ENCODE measurements around the gene TUB. TPM values are rescaled to one million over a fixed set of nuclear protein-coding genes. Genes with fewer than 3 reads are reported as not detected.

Gene TUB
- total RNA-seq, 1 donor from 2014 or later: 83.2 TPM

DNA sequence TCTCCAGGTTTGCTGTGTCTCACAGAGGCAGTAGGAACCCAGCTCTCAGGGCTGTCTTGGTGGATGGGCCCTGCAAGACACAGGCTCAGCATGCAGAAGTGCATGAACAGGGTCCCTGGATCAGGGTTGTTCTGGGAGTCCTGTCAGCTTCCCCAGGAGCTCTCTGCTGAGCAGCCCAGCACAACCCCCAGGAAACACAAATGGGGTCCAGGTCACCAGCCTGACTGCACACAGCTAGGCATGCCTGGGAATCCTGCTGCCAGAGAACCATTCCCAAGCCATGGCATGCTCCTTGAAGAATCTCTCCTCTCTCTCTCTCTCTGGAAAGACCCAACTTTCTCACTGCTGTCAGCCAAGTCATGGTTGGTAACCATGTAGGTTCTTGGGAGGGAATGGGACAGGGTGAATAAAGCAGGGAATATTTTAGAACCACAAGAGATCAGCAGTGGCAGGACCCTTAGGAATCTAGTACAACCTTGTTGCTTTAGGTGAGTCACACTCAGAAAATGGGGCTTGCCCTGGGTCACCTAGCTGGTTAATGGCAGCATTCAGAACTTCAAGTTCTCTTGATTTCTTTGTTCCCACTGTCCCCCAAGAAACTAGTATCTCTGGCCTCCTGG, 21.4 kb downstream of the TUB start:
- no peak for FAIRE-seq
- DNase-seq (ENCODE audit: low spot score in 2 of 2): no peak

- DNase-seq (ENCODE audit: low spot score in 2 of 2) (no peak), FAIRE-seq (no peak)
Measured at GRCh38 chr11:8102965-8103364, 22.0 kb downstream of the TUB start.

- DNase-seq (ENCODE audit: low spot score in 2 of 2) (no peak), FAIRE-seq (no peak)
Measured at GRCh38 chr11:8103909-8104308, 22.9 kb downstream of the TUB start.

DNA sequence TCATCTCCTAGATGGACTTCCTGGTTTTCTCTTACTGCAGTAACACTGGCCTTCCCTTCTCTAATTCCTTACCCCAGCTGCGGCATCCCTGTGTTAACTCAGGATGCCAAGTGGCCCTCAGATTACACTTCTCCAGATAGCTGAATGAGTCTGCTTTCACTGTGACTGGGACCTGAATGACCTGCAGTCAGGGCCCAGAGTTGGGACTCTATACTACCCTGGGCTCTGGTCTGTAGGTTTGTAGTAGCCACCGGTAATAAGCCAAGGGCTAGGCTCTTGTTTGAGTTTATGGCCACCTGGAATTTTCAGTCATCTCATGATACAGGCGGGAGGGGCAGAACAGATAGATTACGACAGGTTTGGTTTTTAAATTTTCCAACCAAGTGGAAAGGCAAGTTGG, 24.1 kb downstream of the TUB start:
- FAIRE-seq (no peak), DNase-seq (ENCODE audit: low spot score in 2 of 2) (no peak)

- FAIRE-seq (no peak), DNase-seq (ENCODE audit: low spot score in 2 of 2) (no peak)
Measured at GRCh38 chr11:8105666-8106065, 24.7 kb downstream of the TUB start.

GRCh38 chr11:8106679-8107078, 25.7 kb downstream of the TUB start:
- no peak for FAIRE-seq
- DNase-seq (ENCODE audit: low spot score in 2 of 2): no peak

GRCh38 chr11:8107642-8108041, 26.6 kb downstream of the TUB start:
- no peak for DNase-seq (ENCODE audit: low spot score in 2 of 2)
- FAIRE-seq: no peak

DNA sequence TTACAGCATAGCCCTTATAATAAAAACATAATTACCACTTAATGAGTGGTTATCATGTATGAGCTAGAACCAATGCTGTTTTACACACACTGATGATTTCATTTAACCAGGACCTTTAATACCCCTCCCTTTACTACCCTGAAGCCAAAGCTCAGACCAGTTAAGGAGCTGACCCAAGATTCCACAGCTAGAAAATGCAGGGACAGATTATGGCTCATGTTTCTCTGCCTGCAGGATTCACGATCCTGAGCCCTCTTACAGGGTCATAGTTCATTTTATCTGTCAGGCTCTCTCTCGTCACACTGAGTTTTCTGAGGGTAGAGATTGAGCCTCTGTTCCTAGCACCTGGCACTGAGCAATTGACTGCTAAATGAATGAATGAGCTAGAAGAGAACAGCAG, 27.4 kb downstream of the TUB start:
- DNase-seq (ENCODE audit: low spot score in 2 of 2) (no peak), FAIRE-seq (no peak)

- DNase-seq (ENCODE audit: low spot score in 2 of 2): no peak
- FAIRE-seq: no peak
Measured at GRCh38 chr11:8109675-8110074, 28.7 kb downstream of the TUB start.

DNA sequence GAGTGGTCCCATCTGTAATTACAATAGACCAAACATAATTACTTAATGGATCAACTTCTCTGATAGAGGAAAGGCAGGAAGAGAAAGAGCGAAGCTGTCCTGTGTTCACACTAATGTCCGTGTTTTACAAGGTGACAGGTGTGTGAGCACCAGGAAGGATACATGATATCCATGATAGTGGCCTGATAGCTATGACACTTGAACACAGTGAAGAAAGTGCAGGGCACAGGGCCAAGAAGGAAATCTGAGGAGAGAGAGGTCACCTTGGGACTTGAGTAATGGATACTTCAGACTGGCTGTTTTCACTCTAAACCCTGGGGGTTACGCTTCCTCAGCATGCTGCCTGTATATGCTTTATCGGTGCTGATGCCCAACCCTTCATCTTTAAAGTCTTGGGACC, 29.4 kb downstream of the TUB start:
- no peak for FAIRE-seq

GRCh38 chr11:8111636-8112035, 30.6 kb downstream of the TUB start:
- no peak for DNase-seq (ENCODE audit: low spot score in 2 of 2)

More for the DNA sequence above, 29.4 kb downstream of the TUB start:
- no peak for DNase-seq (ENCODE audit: low spot score in 2 of 2)

DNA sequence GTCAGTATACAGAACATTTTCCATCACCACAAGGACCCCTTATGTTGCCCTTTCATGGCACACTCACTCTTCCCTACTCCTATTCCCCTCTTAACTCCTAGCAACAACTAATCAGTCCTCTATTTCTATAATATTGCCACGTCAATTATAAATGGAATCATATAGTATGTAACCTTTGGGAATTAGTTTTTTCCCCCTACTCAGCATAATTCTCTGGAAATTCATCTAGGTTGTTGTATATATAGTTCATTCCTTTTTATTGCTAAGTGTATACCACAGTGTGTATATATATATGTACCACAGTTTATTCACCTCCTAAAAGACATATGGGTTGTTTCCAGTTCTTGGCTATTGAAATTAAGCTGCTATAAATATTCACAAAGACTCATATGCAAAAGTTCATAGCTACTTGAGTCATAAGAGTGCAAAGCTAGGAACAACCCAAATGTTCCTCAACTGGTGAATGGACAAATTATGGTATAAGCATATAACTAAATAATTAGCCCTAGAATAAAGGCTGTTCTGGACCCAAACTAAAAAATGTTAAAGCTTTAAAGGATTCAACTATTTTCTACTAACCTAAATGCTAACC, 41.3 kb downstream of the TUB start:
- no peak for DNase-seq (ENCODE audit: low spot score in 2 of 2)
- no peak for FAIRE-seq

More at GRCh38 chr11:8111636-8112035, 30.6 kb downstream of the TUB start:
- no peak for FAIRE-seq

GRCh38 chr11:8126649-8127289, 45.8 kb downstream of the TUB start:
- FAIRE-seq: no peak
- DNase-seq (ENCODE audit: low spot score in 2 of 2): no peak

DNA sequence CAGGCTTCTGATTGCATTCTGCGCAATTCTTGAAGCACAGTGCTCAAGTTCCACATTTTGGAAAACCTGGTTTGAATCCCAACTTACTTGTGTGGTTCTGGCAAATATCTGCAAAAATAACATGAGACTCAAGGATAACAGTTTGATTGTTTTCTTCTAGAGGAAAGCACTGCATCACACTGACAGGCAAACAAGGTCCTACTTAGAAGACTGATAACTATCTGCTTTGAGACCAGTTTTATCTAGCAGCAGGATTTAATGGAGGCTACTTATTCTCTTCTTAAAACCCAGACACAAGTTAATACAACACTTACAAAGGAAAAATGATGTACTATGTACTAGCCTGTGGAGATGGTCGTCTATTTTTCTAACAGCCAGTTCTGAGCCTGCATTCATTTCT, 46.4 kb downstream of the TUB start:
- no peak for FAIRE-seq
- DNase-seq (ENCODE audit: low spot score in 2 of 2): no peak

GRCh38 chr11:8138526-8138925, 57.5 kb downstream of the TUB start:
- no peak for FAIRE-seq
- DNase-seq (ENCODE audit: low spot score in 2 of 2): no peak

DNA sequence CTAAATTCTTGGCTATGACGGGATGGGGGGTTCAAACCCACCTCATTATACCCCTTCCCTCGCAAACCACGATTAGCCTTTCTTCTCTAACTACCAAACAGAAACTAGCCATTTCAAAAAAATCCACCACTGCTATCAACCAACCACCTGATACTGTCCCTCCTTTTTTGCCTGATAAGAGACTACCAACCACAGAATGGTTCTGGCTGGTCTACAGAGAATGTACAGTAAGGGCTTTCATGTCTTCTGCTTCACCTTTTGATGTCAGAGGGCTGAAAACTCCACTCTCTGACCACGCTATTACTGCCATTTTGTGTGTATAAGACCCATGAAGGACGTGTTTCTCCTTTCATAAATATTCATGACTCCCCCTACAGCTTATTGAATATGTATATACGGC, 68.7 kb downstream of the TUB start:
- FAIRE-seq (no peak), DNase-seq (ENCODE audit: low spot score in 2 of 2) (no peak)

Other genes starting within 250 kb of the TUB start
- not detected for gene OR10A6, start 149.9 kb upstream of the TUB start, total RNA-seq
- not detected for gene OR10A3, start 139.5 kb upstream of the TUB start, total RNA-seq
- not detected for gene NLRP10, start 115.8 kb upstream of the TUB start, total RNA-seq
- 159 TPM for gene EIF3F, start 93.9 kb upstream of the TUB start, total RNA-seq
- 42.4 TPM for gene RIC3, start 87.8 kb downstream of the TUB start, total RNA-seq
- 2.0 TPM for gene LMO1, start 182.7 kb downstream of the TUB start, total RNA-seq

Data from frontal cortex (tissue), 4 donors.